IPS-20b (cell line): ENCODE results near the gene PITPNM2.

ENCODE experiments used
- H3K27ac ChIP-seq: one replicate; pipeline ENCODE4 v1.5.1; 2013; ENCODE audit warnings: low read length
- H3K27me3 ChIP-seq: 2 replicates; pipeline ENCODE4 v1.6.1; 2013; ENCODE audit warnings: mild to moderate bottlenecking, low read length, inconsistent platforms; ENCODE audit not compliant: insufficient read depth
- H3K36me3 ChIP-seq: 2 replicates; pipeline ENCODE4 v1.6.1; 2013; ENCODE audit warnings: low read depth, mild to moderate bottlenecking, inconsistent platforms, low read length, moderate library complexity; ENCODE audit not compliant: insufficient read depth
- H3K4me1 ChIP-seq: 2 replicates; pipeline ENCODE4 v1.6.1; 2013; ENCODE audit warnings: mild to moderate bottlenecking, control low read depth, inconsistent platforms, low read length, moderate library complexity; ENCODE audit not compliant: insufficient read depth
- H3K4me3 ChIP-seq: 2 replicates; pipeline ENCODE4 v1.5.1; 2013; ENCODE audit warnings: mild to moderate bottlenecking, low read length, inconsistent platforms
- H3K9ac ChIP-seq: 2 replicates; pipeline ENCODE4 v1.6.1; 2013; ENCODE audit warnings: low read depth, mild to moderate bottlenecking, inconsistent platforms, low read length, moderate library complexity
- H3K9me3 ChIP-seq: 2 replicates; pipeline ENCODE4 v1.6.1; 2013; ENCODE audit warnings: mild to moderate bottlenecking, low read depth, low read length, inconsistent platforms; ENCODE audit not compliant: insufficient read depth

PITPNM2 gene

DNA sequence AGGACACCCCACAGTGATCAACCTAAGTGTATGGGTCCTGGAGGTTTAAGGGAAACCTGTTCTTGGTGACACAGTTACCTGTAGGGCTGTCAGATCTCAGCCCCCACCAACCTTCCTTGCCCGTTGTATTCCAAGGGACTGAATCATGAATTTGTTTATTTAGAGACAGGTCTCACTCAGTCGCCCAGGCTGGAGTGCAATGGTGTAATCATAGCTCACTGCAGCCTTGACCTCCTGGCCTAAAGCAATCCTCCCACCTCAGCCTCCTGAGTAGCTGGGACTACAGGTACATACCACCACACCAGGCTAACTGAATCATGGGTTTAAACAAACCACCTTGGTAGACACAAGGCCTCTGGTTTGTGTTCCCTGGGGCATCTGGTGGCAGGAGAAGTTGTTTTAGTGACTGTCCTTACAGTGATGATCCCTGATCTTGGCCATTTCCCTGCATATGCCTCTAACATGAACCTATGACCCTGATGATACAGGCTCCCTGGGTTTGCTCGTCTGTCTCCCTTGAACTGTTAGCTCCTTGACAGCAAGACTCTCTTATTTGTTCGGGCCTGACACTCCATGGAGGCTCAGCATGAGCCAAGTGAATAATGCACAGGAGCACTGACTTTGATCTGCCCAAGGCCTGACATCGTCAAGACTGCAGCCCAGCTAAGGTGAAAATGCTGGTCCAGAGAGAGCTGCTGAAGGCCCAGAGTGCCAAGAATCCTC lies 47.9 kb downstream of the PITPNM2 start:
- Histone ChIP-seq H3K27ac (no peak overlapping the region), H3K36me3 (no peaks in the 10 kb centered on the region), H3K4me1 (peaks cover 28% of the 10 kb centered on the region), H3K4me3 (no peak overlapping the region), H3K27me3 (no peaks in the 10 kb centered on the region), H3K9ac (no peak overlapping the region), H3K9me3 (no peaks in the 10 kb centered on the region)

DNA sequence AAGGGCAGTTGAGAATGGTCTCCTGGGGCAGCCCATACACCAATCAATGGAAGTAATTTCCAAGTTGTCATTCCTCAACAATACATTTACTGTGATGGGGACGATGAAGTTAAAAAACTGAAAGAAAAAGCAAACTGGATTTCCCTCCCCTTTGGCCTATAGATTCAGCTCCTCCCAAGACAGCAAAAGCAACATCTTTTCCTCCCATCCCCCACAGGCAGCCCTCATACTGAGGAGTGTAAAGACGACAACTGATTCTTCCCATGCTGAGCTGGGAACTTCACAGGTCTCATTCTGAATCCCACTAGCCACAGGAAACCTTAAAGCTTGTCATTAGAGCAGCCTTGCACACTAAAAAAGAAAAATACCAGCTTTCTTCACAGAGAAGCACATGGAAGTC lies 48.5 kb downstream of the PITPNM2 start:
- Histone ChIP-seq H3K9ac (no peak overlapping the region), H3K9me3 (no peaks in the 10 kb centered on the region), H3K36me3 (no peaks in the 10 kb centered on the region), H3K4me1 (peaks cover 27% of the 10 kb centered on the region), H3K4me3 (no peak overlapping the region), H3K27ac (no peak overlapping the region), H3K27me3 (no peaks in the 10 kb centered on the region)

DNA sequence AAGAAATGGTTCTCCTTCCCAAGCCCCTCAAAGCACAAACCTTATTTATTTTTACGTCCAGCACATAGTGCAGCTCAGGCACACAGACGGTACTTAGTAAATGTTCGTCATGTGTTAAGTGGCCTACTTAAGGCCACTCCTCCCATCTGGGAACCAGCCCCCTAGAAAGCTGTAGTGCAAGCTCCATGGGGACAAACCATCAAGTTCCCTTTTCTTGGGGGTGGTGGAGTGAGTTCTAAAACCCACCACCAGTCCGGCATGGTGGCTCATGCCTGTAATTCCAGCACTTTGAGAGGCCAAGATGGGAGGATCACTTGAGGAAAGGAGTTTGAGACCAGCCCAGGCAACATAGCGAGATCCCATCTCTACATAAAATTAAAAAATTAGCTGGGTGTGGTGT lies 49.4 kb downstream of the PITPNM2 start:
- no peaks in the 10 kb centered on the region for H3K9me3 ChIP-seq
- no peaks in the 10 kb centered on the region for H3K36me3 ChIP-seq
- no peaks in the 10 kb centered on the region for H3K27me3 ChIP-seq

More for the DNA sequence above, 49.4 kb downstream of the PITPNM2 start:
- H3K4me3 ChIP-seq: no peak overlapping the region
- H3K4me1 ChIP-seq: peaks cover 19% of the 10 kb centered on the region
- H3K9ac ChIP-seq: no peak overlapping the region
- no peak overlapping the region for H3K27ac ChIP-seq
